ENCODE results near the gene RAD51B. TPM values are rescaled to one million over a fixed set of nuclear protein-coding genes. Genes with fewer than 3 reads are reported as not detected.

Gene RAD51B
- total RNA-seq, 1 experiment from 2014 or later = 20.0 TPM

DNA sequence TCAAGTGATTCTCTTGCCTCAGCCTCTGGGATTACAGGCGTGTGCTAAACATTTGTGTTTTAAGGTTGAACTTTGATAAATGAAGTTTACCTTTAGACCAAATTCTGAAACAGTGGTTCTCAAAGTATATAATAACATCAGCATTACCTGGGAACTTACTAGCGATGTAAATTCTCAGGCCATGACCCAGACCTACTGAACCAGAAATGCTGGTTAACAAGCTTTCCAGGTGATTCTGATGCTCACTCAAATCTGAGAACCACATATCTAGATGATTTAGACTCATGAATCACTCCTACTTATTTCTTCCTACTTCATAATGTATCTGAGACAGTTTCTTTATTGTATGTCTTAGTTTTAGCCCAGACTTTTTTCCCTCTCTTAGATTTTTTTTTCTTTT lies 43.6 kb downstream of the RAD51B start:
- peaks cover 7 to 14% of the 10 kb centered on the region in 2 experiments; a peak in 3 of 4 replicates for H3K4me1 ChIP-seq (ENCODE audit: control insufficient read depth in 1 of 2, insufficient read depth in 2 of 2, low read length in 2 of 2)
- intact Hi-C loops (cut with micrococcal nuclease) = no loop called here
- no peaks in the 10 kb centered on the region for H4K20me1 ChIP-seq (ENCODE audit: insufficient read depth)
- no peak overlapping the region for H3K27ac ChIP-seq (ENCODE audit: low read depth, low read length)
- H3K4me3 ChIP-seq (replicated peaks in 1 of 2; ENCODE audit: low read depth in 1 of 2, low read length in 2 of 2) = no peak overlapping the region
- ChIA-PET CTCF (no interaction called here), POLR2A (no interaction called here), RAD21 (ENCODE audit: low non-redundant PET in 1 of 2, low total read pairs in 2 of 2, uncharacterized antibody in 2 of 2, unreplicated experiment in 2 of 2) (no interaction called here)
- no peak for ATAC-seq
- H3K79me2 ChIP-seq (ENCODE audit: insufficient read depth, low read length) = no peaks in the 10 kb centered on the region
- BruUV-seq (replicated peaks) = no TSS peak
- H3K4me2 ChIP-seq (ENCODE audit: low read length) = no peak overlapping the region
- no peak for DNase-seq (ENCODE audit: low read depth, low spot score)
- H3K36me3 ChIP-seq (ENCODE audit: control insufficient read depth in 1 of 2, insufficient read depth in 2 of 2, low read length in 2 of 2) = no peaks in the 10 kb centered on the region
- H3K9me3 ChIP-seq (ENCODE audit: control insufficient read depth in 1 of 2, insufficient read depth in 1 of 2, low read depth in 1 of 2, low read length in 2 of 2) = no peaks in the 10 kb centered on the region
- no peak overlapping the region for H2AFZ ChIP-seq (ENCODE audit: low read depth, low read length, poor library complexity, severe bottlenecking)
- no peak for TF ChIP-seq CBX3 (IDR thresholded peaks at IDR 0.05; ENCODE audit: low read depth)
- H3K27me3 ChIP-seq (ENCODE audit: insufficient read depth, low read length) = no peaks in the 10 kb centered on the region
- H3K9ac ChIP-seq (ENCODE audit: low read length) = no peak overlapping the region
- no peaks in the 10 kb centered on the region for H3K9me2 ChIP-seq (ENCODE audit: insufficient read depth)

DNA sequence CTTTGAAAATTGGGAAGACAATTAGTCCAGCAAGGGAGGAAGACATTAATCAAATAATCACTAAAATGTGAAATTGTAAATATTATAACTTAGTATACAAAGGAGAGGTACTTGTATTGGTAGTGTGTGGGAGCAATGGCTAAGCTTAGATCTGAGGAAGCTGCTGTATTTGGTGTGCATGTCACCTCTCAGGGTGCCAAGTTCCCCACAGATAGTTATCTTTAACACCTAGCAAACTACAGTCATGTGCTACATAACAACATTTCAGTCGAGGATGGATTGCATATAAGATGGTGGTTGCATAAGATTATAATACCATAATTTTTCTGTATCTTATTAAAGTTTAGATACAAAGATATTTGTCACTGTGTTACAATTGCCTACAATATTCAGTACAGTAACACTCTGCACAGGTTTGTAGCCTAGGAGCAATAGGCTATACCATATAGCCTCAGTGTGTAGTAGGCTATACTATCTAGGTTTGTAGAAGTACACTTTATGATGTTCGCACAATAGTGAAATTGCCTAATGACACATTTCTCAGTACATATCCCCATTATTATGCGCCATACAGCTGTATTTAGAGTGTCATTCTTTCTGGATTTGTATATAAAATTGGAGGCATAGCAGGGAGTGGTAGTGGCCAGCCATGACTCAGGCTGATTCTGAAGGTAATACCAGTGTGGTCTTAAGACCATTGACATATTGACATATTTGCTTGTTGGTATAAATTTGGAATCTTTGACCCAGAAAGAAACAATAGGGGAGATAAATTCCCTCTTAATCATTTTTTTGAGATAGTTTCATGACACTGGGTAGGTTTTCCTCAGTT lies 55.8 kb downstream of the RAD51B start:
- Histone ChIP-seq H3K4me2 (ENCODE audit: low read length) (no peak overlapping the region), H3K27me3 (ENCODE audit: insufficient read depth, low read length) (no peaks in the 10 kb centered on the region), H3K4me3 (replicated peaks in 1 of 2; ENCODE audit: low read depth in 1 of 2, low read length in 2 of 2) (no peak overlapping the region), H3K9ac (ENCODE audit: low read length) (no peak overlapping the region), H3K9me2 (ENCODE audit: insufficient read depth) (no peaks in the 10 kb centered on the region), H3K9me3 (ENCODE audit: control insufficient read depth in 1 of 2, insufficient read depth in 1 of 2, low read depth in 1 of 2, low read length in 2 of 2) (no peaks in the 10 kb centered on the region), H3K27ac (ENCODE audit: low read depth, low read length) (no peak overlapping the region), H4K20me1 (ENCODE audit: insufficient read depth) (no peaks in the 10 kb centered on the region), H2AFZ (ENCODE audit: low read depth, low read length, poor library complexity, severe bottlenecking) (no peak overlapping the region), H3K4me1 (ENCODE audit: control insufficient read depth in 1 of 2, insufficient read depth in 2 of 2, low read length in 2 of 2) (no peaks in the 10 kb centered on the region), H3K79me2 (ENCODE audit: insufficient read depth, low read length) (no peaks in the 10 kb centered on the region), H3K36me3 (ENCODE audit: control insufficient read depth in 1 of 2, insufficient read depth in 2 of 2, low read length in 2 of 2) (no peaks in the 10 kb centered on the region)
- no peak for ATAC-seq
- CTCF ChIA-PET = no interaction called here
- BruUV-seq (replicated peaks) = no TSS peak
- POLR2A ChIA-PET = no interaction called here
- TF ChIP-seq, protein P1, sequence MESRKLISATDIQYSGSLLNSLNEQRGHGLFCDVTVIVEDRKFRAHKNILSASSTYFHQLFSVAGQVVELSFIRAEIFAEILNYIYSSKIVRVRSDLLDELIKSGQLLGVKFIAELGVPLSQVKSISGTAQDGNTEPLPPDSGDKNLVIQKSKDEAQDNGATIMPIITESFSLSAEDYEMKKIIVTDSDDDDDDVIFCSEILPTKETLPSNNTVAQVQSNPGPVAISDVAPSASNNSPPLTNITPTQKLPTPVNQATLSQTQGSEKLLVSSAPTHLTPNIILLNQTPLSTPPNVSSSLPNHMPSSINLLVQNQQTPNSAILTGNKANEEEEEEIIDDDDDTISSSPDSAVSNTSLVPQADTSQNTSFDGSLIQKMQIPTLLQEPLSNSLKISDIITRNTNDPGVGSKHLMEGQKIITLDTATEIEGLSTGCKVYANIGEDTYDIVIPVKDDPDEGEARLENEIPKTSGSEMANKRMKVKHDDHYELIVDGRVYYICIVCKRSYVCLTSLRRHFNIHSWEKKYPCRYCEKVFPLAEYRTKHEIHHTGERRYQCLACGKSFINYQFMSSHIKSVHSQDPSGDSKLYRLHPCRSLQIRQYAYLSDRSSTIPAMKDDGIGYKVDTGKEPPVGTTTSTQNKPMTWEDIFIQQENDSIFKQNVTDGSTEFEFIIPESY (IDR thresholded peaks at IDR 0.05; ENCODE audit: extremely low read depth, insufficient replicate concordance, low read length) = no peak
- TF ChIP-seq ZFX (IDR thresholded peaks at IDR 0.05) = no peak
- TF ChIP-seq FOSL1 (IDR thresholded peaks at IDR 0.05; ENCODE audit: low read depth) = no peak
- TF ChIP-seq YY1 (IDR thresholded peaks at IDR 0.05; ENCODE audit: extremely low read depth, insufficient replicate concordance, low read depth, low read length) = no peak
- TF ChIP-seq, protein P2, sequence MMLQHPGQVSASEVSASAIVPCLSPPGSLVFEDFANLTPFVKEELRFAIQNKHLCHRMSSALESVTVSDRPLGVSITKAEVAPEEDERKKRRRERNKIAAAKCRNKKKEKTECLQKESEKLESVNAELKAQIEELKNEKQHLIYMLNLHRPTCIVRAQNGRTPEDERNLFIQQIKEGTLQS (IDR thresholded peaks at IDR 0.05) = no peak
- TF ChIP-seq, protein P3, sequence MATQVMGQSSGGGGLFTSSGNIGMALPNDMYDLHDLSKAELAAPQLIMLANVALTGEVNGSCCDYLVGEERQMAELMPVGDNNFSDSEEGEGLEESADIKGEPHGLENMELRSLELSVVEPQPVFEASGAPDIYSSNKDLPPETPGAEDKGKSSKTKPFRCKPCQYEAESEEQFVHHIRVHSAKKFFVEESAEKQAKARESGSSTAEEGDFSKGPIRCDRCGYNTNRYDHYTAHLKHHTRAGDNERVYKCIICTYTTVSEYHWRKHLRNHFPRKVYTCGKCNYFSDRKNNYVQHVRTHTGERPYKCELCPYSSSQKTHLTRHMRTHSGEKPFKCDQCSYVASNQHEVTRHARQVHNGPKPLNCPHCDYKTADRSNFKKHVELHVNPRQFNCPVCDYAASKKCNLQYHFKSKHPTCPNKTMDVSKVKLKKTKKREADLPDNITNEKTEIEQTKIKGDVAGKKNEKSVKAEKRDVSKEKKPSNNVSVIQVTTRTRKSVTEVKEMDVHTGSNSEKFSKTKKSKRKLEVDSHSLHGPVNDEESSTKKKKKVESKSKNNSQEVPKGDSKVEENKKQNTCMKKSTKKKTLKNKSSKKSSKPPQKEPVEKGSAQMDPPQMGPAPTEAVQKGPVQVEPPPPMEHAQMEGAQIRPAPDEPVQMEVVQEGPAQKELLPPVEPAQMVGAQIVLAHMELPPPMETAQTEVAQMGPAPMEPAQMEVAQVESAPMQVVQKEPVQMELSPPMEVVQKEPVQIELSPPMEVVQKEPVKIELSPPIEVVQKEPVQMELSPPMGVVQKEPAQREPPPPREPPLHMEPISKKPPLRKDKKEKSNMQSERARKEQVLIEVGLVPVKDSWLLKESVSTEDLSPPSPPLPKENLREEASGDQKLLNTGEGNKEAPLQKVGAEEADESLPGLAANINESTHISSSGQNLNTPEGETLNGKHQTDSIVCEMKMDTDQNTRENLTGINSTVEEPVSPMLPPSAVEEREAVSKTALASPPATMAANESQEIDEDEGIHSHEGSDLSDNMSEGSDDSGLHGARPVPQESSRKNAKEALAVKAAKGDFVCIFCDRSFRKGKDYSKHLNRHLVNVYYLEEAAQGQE (IDR thresholded peaks at IDR 0.05; ENCODE audit: low read depth) = no peak
- TF ChIP-seq ZNF274 (IDR thresholded peaks at IDR 0.05; ENCODE audit: low read depth, low read length) = no peak
- TF ChIP-seq CEBPB (IDR thresholded peaks at IDR 0.05; ENCODE audit: low read depth) = no peak
- TF ChIP-seq JUND (IDR thresholded peaks at IDR 0.05) = no peak
- TF ChIP-seq ELF1 (IDR thresholded peaks at IDR 0.05; ENCODE audit: borderline replicate concordance, low read depth) = no peak
- RAD21 ChIA-PET (ENCODE audit: low non-redundant PET in 1 of 2, low total read pairs in 2 of 2, uncharacterized antibody in 2 of 2, unreplicated experiment in 2 of 2) = no interaction called here
- no peak for DNase-seq (ENCODE audit: low read depth, low spot score)
- intact Hi-C loops (cut with micrococcal nuclease) = no loop called here

All from HCT116 (cell line).